Lung (tissue), 12 donors: ENCODE measurements around the gene PMEPA1. TPM values are rescaled to one million over a fixed set of nuclear protein-coding genes. Genes with fewer than 3 reads are reported as not detected.

ENCODE experiments used
- ATAC-seq: fragments of 200-7000 bp; cut with Tn5 transposase; one replicate; pipeline ENCODE4 v1.9.1; 2020; ENCODE audit warnings: moderate number of reproducible peaks; ENCODE audit not compliant: insufficient read depth, low FRiP score
- DNase-seq, 3 donors: peaks; one replicate each; pipeline ENCODE4 v3.0.0-alpha.2; 2013 to 2017
- H3K27ac ChIP-seq, 2 donors: one replicate each; pipeline ENCODE4 v1.5.1; 2013; ENCODE audit warnings: mild to moderate bottlenecking in 2 of 2, moderate library complexity in 2 of 2, control low read depth in 1 of 2, inconsistent platforms in 1 of 2, low read depth in 1 of 2, low read length in 1 of 2
- H3K27me3 ChIP-seq, 3 donors: one replicate each; pipeline ENCODE4 v1.5.1; 2013; ENCODE audit warnings: low read length in 2 of 3; ENCODE audit not compliant: control insufficient read depth in 3 of 3, insufficient read depth in 3 of 3
- H3K36me3 ChIP-seq, 4 donors: one replicate each; pipeline ENCODE4 v1.5.1; 2013; ENCODE audit warnings: low read length in 4 of 4, mild to moderate bottlenecking in 1 of 4, moderate library complexity in 1 of 4; ENCODE audit not compliant: control insufficient read depth in 4 of 4, insufficient read depth in 4 of 4
- H3K4me1 ChIP-seq, 5 donors: one replicate each; pipeline ENCODE4 v1.5.1; 2013; ENCODE audit warnings: low read length in 5 of 5, mild to moderate bottlenecking in 2 of 5, moderate library complexity in 1 of 5; ENCODE audit not compliant: control insufficient read depth in 5 of 5, insufficient read depth in 5 of 5
- H3K4me3 ChIP-seq: one replicate; pipeline ENCODE4 v1.5.1; 2013; ENCODE audit warnings: mild to moderate bottlenecking, control low read depth, moderate library complexity
- H3K9ac ChIP-seq, 2 donors: one replicate each; pipeline ENCODE4 v1.5.1; 2013; ENCODE audit warnings: low read length in 2 of 2, control low read depth in 1 of 2; ENCODE audit not compliant: insufficient read depth in 1 of 2
- H3K9me3 ChIP-seq, 4 donors: one replicate each; pipeline ENCODE4 v1.5.1; 2013; ENCODE audit warnings: low read length in 3 of 4, mild to moderate bottlenecking in 1 of 4, moderate library complexity in 1 of 4; ENCODE audit not compliant: control insufficient read depth in 4 of 4, insufficient read depth in 3 of 4
- CTCF ChIP-seq: IDR thresholded peaks from 2 replicates; pipeline ENCODE4 v1.5.1; 2012; ENCODE audit warnings: mild to moderate bottlenecking; ENCODE audit errors: control extremely low read depth, extremely low read depth
- WGBS, 2 donors: extraction: QIAGEN DNeasy Blood & Tissue Kit; methylation state at CpG; one replicate each; pipeline ENCODE4 v1.1.7; 2013; 5-methylcytosine and 5-hydroxymethylcytosine counted together
- polyA plus RNA-seq, 2 donors: library from polyadenylated mRNA; stranded (reverse); fragments of 200-250 nt; gene quantifications; one replicate each; pipeline ENCODE4 v1.2.1, GENCODE V29; 2013
- total RNA-seq, 2 donors: library from RNA; depleted of rRNA in 1 of 2; stranded (reverse); fragments of >200 nt in 1 of 2; gene quantifications; one replicate each; pipeline ENCODE4 v1.2.1, GENCODE V29; 2014 to 2021
- donor health status: control.
- donor health status: control.
- donor health status: Bipolar disorder and iron deficiency.
- donor health status: healthy.
- donor health status: DM: yes; HTN: yes; CAD: no.

The PMEPA1 gene
- total and polyA plus RNA-seq, 4 donors = 10.0 to 44.0 (median 23.9) TPM

GRCh38 chr20:57676589-57677583, 32.9 kb downstream of the PMEPA1 start:
- peaks cover 0 to 24% (median 21%) of the 10 kb centered on the region in 5 donors for H3K4me1 ChIP-seq
- H3K27ac ChIP-seq = no peak overlapping the region
- H3K27me3 ChIP-seq = no peaks in the 10 kb centered on the region
- H3K36me3 ChIP-seq = peaks cover 0 to 3% (median 1%) of the 10 kb centered on the region in 4 donors
- no peak for TF ChIP-seq CTCF
- DNase-seq = peak; percentile 39 to 71 (median 58)
- no peak for ATAC-seq
- H3K9ac ChIP-seq = no peak overlapping the region
- WGBS, 2 donors = 64 to 69% methylated on average over 24 of the region's 24 CpGs
- no peaks in the 10 kb centered on the region for H3K9me3 ChIP-seq
- H3K4me3 ChIP-seq = no peak overlapping the region

GRCh38 chr20:57675773-57676172, 34.0 kb downstream of the PMEPA1 start:
- Histone ChIP-seq H3K4me1 (peaks cover 0 to 30% (median 25%) of the 10 kb centered on the region in 5 donors), H3K27ac (no peak overlapping the region), H3K9me3 (no peaks in the 10 kb centered on the region), H3K36me3 (peaks cover 0 to 3% (median 1%) of the 10 kb centered on the region in 4 donors), H3K9ac (no peak overlapping the region), H3K4me3 (no peak overlapping the region), H3K27me3 (no peaks in the 10 kb centered on the region)
- DNase-seq = no peak
- no peak for ATAC-seq
- WGBS, 2 donors = 73 to 76% methylated on average over 12 of the region's 12 CpGs
- TF ChIP-seq CTCF = no peak

- peak overlapping the region in 1 of 2 donors; percentile 30 for H3K9ac ChIP-seq
- H3K36me3 ChIP-seq = peaks cover 0 to 2% (median 0%) of the 10 kb centered on the region in 4 donors
- no peaks in the 10 kb centered on the region for H3K27me3 ChIP-seq
- no peak for TF ChIP-seq CTCF
- H3K9me3 ChIP-seq = no peaks in the 10 kb centered on the region
- H3K4me3 ChIP-seq = no peak overlapping the region
- WGBS, 2 donors = 76 to 86% methylated on average over 17 of the region's 17 CpGs
- H3K27ac ChIP-seq = no peak overlapping the region
- ATAC-seq (no peak), DNase-seq (no peak)
- H3K4me1 ChIP-seq = peaks cover 0 to 33% (median 29%) of the 10 kb centered on the region in 5 donors
Observed at GRCh38 chr20:57672953-57673575, 36.8 kb downstream of the PMEPA1 start.
